Adrenal gland (tissue), 5 donors: Measurements from ENCODE around the gene NMNAT1.
"Not testable (repeated sequence)": the region's sequence is repeated elsewhere in the genome, so short reads cannot be mapped to it uniquely, and the experiment has no call there.

ENCODE experiments used
- POLR2A ChIP-seq, 2 donors: fragments of 450-650 bp; IDR thresholded peaks; one replicate each; pipeline ENCODE4 v1.6.1; 2017; ENCODE audit warnings: antibody characterized with exemption in 2 of 2, mild to moderate bottlenecking in 2 of 2, moderate library complexity in 1 of 2
- TF ChIP-seq, protein P1 (sequence below), 6 experiments: fragments of 450-650 bp in 4 of 6; fragments of 200-600 bp in 2 of 6; sonication (generic) in 1 of 6; IDR thresholded peaks; 1 replicate in 5 of 6; 2 replicates in 1 of 6; pipeline versions ENCODE4 v1.5.1 to v1.8.0; 2016 to 2021; ENCODE audit warnings: antibody characterized with exemption in 6 of 6, mild to moderate bottlenecking in 2 of 6, moderate library complexity in 1 of 6
- donor health status: DM: no; HTN: no; CAD: no.

DNA sequence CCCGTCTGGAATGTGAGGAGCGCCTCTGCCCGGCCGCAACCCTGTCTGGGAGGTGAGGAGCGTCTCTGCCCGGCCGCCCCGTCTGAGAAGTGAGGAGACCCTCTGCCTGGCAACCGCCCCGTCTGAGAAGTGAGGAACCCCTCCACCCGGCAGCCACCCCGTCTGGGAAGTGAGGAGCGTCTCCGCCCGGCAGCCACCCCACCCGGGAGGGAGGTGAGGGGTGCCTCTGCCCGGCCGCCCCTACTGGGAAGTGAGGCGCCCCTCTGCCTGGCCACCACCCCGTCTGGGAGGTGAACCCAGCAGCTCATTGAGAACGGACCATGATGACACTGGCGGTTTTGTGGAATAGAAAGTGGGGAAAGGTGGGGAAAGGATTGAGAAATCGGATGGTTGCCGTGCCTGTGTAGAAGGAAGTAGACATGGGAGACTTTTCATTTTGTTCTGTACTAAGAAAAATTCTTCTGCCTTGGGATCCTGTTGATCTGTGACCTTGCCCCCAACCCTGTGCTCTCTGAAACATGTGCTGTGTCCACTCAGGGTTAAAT lies 85.8 kb downstream of the NMNAT1 start:
- not testable (repeated sequence) for TF ChIP-seq POLR2A (IDR thresholded peaks at IDR 0.05)
- TF ChIP-seq, protein P1, sequence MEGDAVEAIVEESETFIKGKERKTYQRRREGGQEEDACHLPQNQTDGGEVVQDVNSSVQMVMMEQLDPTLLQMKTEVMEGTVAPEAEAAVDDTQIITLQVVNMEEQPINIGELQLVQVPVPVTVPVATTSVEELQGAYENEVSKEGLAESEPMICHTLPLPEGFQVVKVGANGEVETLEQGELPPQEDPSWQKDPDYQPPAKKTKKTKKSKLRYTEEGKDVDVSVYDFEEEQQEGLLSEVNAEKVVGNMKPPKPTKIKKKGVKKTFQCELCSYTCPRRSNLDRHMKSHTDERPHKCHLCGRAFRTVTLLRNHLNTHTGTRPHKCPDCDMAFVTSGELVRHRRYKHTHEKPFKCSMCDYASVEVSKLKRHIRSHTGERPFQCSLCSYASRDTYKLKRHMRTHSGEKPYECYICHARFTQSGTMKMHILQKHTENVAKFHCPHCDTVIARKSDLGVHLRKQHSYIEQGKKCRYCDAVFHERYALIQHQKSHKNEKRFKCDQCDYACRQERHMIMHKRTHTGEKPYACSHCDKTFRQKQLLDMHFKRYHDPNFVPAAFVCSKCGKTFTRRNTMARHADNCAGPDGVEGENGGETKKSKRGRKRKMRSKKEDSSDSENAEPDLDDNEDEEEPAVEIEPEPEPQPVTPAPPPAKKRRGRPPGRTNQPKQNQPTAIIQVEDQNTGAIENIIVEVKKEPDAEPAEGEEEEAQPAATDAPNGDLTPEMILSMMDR (IDR thresholded peaks at IDR 0.05) = not testable (repeated sequence)
